ENCODE data around the gene MEAK7.
"Not testable (repeated sequence)": the region's sequence is repeated elsewhere in the genome, so short reads cannot be mapped to it uniquely, and the experiment has no call there.

The MEAK7 gene

GRCh38 chr16:84532291-84532724, 27.8 kb upstream of the MEAK7 start:
- DNase-seq, result no peak

- no peak for DNase-seq
These were observed 27.2 kb upstream of the MEAK7 start for GRCh38 chr16:84531671-84532111.

GRCh38 chr16:84530590-84530989, 26.1 kb upstream of the MEAK7 start:
- no peak for DNase-seq

- DNase-seq, result no peak
These were observed 25.1 kb upstream of the MEAK7 start for GRCh38 chr16:84529607-84530006.

DNA sequence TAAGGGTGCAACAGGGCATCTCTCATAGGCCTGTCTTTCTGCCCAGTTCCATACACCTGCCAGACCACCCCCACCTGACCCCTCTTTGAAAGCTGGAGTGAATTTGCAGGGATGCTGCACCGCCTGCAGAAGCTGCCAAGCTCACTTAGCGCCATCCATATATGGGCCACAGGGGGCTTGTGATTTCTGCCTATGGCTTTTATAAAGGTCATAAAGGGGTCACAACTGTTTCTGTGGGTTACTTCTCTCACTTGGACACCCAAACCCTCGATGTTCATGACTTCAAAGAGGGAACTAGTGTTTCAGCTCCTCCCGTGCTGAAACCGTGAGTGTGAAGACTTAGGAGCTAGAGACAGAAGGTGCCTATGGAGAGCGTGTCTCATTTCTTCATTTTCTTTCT, 23.9 kb upstream of the MEAK7 start:
- no peak for DNase-seq

DNA sequence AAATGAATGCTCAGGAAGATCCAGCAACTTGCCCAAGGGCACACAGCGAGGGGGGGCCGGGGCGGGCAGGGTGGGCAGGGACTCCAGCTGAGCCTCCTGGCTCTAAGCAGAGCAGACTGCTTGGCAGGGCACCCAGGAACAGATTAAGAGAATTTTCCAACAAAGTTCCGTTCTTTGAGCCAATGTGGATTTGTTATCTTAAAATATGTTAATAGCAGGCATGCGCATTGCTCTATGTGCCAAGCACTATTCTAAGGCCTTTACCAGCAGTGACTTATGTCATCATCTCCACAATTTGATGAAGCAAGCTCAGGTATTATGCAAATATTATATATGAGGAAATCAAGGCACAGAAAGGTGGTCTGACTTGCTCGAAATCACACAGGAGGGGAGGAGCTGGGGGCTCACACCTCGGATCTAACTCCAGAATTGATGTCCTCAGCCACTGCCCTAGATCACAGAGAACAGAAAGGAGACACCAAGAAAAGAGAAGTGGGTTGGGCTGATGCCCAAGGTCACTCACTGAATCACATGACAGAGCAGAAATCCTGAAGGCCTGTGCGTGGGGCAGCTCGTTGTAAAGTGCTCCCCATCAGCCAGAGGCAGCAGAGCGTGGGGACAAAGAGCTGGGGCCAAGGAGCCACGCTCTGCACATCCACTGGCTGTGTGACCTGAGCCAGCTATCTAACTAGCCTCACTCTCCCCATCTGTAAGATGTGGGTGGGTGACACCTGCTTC, 23.2 kb upstream of the MEAK7 start:
- DNase-seq, result no peak

- no peak for DNase-seq
These were observed 22.5 kb upstream of the MEAK7 start for GRCh38 chr16:84526794-84527531.

GRCh38 chr16:84524941-84525581, 20.6 kb upstream of the MEAK7 start:
- DNase-seq, result not testable (repeated sequence)

GRCh38 chr16:84524346-84524920, 20.0 kb upstream of the MEAK7 start:
- DNase-seq, result no peak

GRCh38 chr16:84521497-84521770, 17.0 kb upstream of the MEAK7 start:
- no peak for DNase-seq

- peak; percentile 99 for DNase-seq
These were observed 16.5 kb upstream of the MEAK7 start for GRCh38 chr16:84520725-84521496.

DNA sequence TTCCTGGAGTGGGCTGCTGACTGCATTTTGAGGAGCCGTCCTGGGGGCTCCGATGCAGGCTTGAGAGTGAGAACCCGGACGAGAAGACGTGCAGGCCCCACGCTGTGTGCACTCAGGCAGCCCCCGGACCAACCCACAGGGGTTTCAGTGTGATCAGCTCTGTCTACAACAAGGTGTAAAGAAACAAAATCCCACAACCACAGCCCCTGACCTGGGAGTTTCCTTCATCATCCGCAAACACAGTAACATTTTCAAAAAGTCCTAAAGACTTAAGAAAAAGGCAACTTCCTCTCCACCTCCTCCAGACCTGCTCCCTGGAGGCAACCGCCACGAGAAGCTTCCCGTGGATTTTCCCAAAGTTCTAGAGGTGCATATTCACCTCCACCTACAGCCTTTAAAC, 15.4 kb upstream of the MEAK7 start:
- DNase-seq, result no peak

DNA sequence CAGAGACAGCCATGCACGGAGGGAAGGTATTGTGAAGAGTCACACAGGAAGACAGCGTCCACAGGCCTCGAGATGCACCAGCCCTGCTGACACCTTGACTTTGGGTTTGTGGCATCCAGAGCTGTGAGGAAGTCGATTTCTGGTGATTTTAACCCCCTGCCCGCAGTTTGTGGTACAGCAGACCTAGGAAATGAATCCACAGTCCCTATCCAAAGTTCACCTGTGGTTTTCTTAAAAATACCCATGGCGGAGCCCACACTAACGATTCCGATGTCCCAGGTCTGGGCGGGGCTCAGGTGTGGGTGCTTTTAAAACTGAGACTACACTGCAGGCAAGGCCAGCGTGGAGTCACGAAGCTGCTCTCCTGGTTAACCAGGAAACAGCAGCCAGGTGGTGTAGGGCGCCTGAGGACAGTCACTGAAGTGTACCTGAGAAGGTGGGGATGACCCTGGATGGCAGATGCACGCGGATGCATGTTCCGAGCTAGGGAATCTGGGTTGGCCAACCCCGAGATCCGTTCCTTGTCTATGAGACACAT, 14.4 kb upstream of the MEAK7 start:
- DNase-seq, result peak; percentile 61

DNA sequence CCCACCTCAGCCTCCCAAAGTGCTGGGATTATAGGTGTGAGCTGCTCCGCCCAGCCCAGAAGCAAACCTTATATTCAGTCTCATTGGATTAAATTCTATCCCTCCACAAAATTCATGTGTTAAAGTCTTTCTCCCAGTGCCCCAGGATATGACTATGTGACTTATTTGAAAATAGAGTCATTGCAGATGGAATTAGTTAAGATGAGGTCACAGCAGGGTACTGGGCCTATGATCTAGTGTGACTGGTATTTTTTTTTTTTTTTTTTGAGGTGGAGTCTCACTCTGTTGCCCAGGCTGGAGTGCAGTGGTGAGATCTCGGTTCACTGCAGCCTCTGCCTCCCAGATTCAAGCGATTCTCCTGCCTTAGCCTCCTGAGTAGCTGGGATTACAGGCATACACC, 13.8 kb upstream of the MEAK7 start:
- not testable (repeated sequence) for DNase-seq

DNA sequence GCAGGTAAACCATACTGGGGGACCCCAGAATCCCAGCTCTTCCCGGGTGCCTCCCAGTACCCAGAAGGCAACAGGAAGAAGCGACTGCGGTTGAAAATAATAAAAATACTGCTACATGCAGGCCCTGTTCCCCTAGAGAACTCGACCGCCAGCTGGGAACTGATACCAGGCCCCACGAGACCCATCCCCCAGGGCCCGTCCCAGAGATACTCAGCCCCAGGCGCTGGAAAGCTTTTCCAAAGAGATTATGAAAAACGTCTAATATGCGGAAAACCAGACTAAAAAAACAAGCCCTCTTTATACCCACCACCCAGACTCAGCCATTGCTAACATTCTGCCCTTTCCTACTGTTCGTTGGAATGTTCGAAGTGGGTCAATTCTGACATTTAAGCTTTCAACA, 12.9 kb upstream of the MEAK7 start:
- DNase-seq, result no peak

- no peak for DNase-seq
These were observed 10.7 kb upstream of the MEAK7 start for GRCh38 chr16:84514874-84515835.

DNA sequence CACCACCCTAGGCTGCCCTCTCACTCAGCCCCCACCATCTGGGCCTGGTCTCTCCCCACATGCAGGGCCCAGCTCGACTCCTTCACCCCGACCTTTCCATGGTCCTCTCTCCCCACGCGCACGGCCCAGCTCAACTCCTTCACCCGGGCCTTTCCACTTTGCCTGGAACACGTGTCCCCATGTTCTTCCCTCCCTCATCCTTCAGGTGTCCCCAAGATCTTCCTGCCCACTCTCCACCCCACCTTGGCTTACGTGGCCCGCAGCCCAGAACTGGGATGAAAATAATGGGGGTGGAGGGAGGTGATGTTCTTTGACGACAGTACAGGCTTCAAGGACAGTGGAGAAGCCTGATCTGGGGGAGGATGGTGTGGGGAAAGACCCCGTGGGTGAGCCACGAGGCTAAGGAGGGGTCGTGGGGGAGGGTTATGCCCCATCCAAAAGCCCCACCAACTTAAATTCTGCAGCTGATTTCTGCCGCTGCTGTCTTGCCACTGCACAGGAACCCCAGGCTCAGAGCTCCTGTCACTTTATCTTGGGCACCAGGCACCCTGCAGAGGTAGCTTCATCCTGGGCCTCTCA, 9.9 kb upstream of the MEAK7 start:
- no peak for DNase-seq

GRCh38 chr16:84513666-84514065, 9.2 kb upstream of the MEAK7 start:
- DNase-seq, result no peak

DNA sequence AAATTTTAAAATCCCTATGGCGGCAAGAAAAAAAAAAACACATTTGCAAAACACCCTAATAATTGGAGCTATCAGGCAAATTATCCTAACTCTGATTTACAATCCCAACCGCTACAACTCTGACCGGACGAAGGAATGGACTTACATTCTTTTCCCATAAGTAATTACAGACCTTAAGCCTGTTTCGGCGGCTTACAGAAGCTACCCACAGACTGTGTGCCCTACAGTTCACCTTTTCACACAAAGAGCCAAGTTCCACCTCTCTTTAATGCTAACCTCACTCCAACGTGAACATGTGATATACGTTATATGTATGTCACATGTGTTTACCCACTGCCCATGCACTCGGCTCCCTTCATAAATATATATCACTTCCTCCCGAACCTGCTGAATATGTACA, 8.7 kb upstream of the MEAK7 start:
- no peak for DNase-seq

DNA sequence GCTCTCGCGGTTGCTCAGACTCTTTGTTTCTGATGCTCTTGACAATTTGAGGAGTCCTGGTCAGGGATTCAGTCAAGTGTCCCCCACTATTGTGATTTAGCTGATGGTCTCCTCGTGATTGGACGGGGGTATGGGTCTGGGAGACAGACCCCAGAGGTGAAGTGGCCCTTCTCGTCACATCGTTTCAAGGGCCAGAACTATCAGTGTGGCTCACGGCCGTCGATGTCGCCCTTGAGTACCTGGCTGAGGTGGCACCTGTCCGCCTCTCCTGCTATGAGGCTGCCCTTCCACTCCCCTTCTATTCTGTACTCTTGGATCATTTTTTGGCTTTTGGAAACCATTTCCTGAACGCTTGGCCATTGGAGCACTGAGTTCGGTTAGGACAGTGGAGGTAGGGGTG, 7.4 kb upstream of the MEAK7 start:
- no peak for DNase-seq

- DNase-seq, result peak; percentile 37
These were observed 6.8 kb upstream of the MEAK7 start for GRCh38 chr16:84511180-84511800.
